Muscle of arm (tissue), 12 donors: ENCODE results near the gene CRB2. TPM values are rescaled to one million over a fixed set of nuclear protein-coding genes. Genes with fewer than 3 reads are reported as not detected.

ENCODE experiments used
- DNase-seq: peaks from one replicate; pipeline ENCODE4 v3.0.0-alpha.2; 2013
- polyA plus RNA-seq, 12 donors: library from polyadenylated mRNA; unstranded; fragments of 120-200 nt; gene quantifications; one replicate each; pipeline ENCODE4 v1.2.1, GENCODE V29; 2013; ENCODE audit not compliant: insufficient read length in 12 of 12

The CRB2 gene
- polyA plus RNA-seq, 12 donors: 0.08 to 0.29 (median 0.11) TPM; not detected in 2

- no peak for DNase-seq
These were observed 65.2 kb downstream of the CRB2 start for GRCh38 chr9:123421186-123421585.

GRCh38 chr9:123421801-123422455, 65.9 kb downstream of the CRB2 start:
- no peak for DNase-seq

- no peak for DNase-seq
These were observed 66.8 kb downstream of the CRB2 start for GRCh38 chr9:123422635-123423310.

GRCh38 chr9:123423311-123423640, 67.3 kb downstream of the CRB2 start:
- DNase-seq: no peak

- DNase-seq: no peak
These were observed 68.1 kb downstream of the CRB2 start for GRCh38 chr9:123424131-123424530.

DNA sequence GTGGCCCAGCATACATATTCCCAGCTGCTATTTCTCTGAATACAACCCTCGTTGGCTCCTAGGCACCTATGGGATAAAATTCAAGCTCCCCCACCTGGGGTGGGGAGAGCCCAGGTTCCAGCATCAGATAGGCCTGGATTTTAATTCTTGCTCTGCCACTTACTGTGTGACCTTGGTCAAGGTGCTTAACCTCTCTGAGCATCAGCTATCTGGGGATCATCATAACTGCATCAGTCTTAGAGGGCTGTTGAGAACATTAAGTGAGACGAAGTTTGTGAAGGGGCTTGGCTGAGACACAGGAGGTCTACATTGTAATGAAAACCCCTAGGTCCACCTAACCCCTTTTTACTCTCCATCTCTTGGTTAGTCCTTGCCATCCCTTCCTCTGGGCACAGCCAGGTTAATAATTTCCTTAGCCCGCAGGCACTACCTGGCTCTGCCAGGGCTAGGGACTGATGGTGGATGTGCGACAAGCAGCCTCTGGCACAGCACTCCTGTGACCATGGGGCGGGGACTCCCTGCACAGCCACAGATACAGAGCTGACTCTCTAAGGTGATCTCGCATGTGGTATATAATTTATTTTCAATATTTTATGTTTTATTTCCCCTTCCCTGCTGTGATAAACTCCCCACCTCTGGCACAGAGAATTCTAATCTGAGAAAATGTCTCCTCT, 68.7 kb downstream of the CRB2 start:
- no peak for DNase-seq

DNA sequence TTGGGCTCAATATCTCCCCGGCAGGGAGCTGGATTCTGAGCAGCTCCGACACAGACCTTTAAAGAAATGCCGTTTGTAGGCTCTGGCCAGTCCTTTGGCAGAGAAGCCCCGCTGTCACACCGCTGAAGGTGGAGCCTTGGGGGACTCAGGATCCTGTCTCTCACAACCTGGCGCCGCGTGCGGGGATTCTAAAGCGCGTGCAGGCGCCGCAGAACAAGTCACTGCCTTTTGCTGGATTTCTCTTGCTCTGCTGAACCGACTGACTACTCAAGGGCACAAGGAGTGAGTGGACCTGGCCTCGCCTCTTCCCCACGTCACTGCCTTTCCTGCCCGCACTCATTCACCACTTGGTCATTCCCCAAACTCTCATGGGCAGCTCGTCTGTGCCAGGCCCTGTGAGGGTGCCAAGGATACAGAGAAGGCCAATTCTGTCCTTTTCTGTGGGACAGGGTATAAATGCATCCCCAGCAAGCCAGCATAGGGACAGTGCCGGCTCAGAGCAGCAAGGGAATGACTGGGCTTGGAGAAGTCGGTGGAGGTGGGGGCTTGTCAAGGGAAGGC, 69.3 kb downstream of the CRB2 start:
- no peak for DNase-seq

GRCh38 chr9:123425836-123426365, 69.9 kb downstream of the CRB2 start:
- no peak for DNase-seq

DNA sequence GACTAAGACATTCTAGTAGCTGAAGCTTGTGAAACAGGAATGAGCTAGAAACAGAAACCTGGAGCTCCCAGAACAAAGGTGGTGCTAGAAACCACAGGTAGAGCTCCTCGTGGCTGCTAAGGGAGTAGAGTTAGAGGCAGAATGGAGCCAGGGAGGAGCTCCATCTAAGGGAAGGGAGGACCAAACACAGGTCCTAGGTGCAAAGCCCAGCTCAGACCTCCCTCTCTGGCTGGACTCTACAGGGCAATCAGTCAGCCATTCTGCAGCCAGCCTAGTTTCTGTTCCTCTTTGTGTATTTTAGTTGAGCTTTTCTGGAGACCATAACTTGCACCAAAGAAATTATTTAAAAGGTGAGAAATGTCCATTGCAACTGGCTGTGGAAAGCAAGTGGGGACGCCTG, 70.4 kb downstream of the CRB2 start:
- no peak for DNase-seq

Other genes starting within 250 kb of the CRB2 start
- gene STRBP, start 87.6 kb upstream of the CRB2 start, polyA plus RNA-seq: 10 to 100 TPM in 6 of 12 donors, 1 to 10 TPM in 5, not detected in 1; 8.1 to 19.6 (median 10.4) TPM